GM18951 (cell line): ENCODE results near the gene CBX6.

ENCODE experiments used
- POLR2A ChIP-seq: IDR thresholded peaks from 4 replicates; pipeline ENCODE4 v1.6.1; 2011; ENCODE audit warnings: mild to moderate bottlenecking; ENCODE audit not compliant: insufficient read length, insufficient read depth; ENCODE audit errors: extremely low read depth
- in situ Hi-C: fragments of 300-500 bp; cut with MboI; formaldehyde crosslinking; loops from one replicate; pipeline ENCODE4 v1.12.0; 2022; ENCODE audit warnings: low sequenced_read_pairs, mixed read lengths, inconsistent platforms; ENCODE audit not compliant: unreplicated experiment

Gene CBX6

GRCh38 chr22:38833061-38833460 is 39.0 kb downstream of the CBX6 start:
- no peak for TF ChIP-seq POLR2A
- in situ Hi-C loops = no loop called here

- TF ChIP-seq POLR2A = no peak
- in situ Hi-C loops = no loop called here
These were observed 39.7 kb downstream of the CBX6 start for GRCh38 chr22:38832005-38832978.

GRCh38 chr22:38831166-38831945 is 40.7 kb downstream of the CBX6 start:
- no peak for TF ChIP-seq POLR2A
- in situ Hi-C loops = no loop called here

- in situ Hi-C loops = no loop called here
These were observed 41.2 kb downstream of the CBX6 start for GRCh38 chr22:38830845-38831108.

GRCh38 chr22:38830026-38830844 is 41.8 kb downstream of the CBX6 start:
- TF ChIP-seq POLR2A = no peak
- in situ Hi-C loops = no loop called here

More at GRCh38 chr22:38830845-38831108, 41.2 kb downstream of the CBX6 start:
- TF ChIP-seq POLR2A = no peak

- in situ Hi-C loops = no loop called here
These were observed 42.5 kb downstream of the CBX6 start for GRCh38 chr22:38829485-38829884.

GRCh38 chr22:38828616-38829205 is 43.3 kb downstream of the CBX6 start:
- in situ Hi-C loops = no loop called here
- no peak for TF ChIP-seq POLR2A

More at GRCh38 chr22:38829485-38829884, 42.5 kb downstream of the CBX6 start:
- TF ChIP-seq POLR2A = no peak

GRCh38 chr22:38828191-38828590 is 43.8 kb downstream of the CBX6 start:
- no peak for TF ChIP-seq POLR2A
- in situ Hi-C loops = no loop called here

GRCh38 chr22:38827510-38827909 is 44.5 kb downstream of the CBX6 start:
- in situ Hi-C loops = no loop called here
- TF ChIP-seq POLR2A = no peak

- TF ChIP-seq POLR2A = no peak
- in situ Hi-C loops = no loop called here
These were observed 45.2 kb downstream of the CBX6 start for GRCh38 chr22:38826801-38827200.

- no peak for TF ChIP-seq POLR2A
- in situ Hi-C loops = no loop called here
These were observed 45.6 kb downstream of the CBX6 start for GRCh38 chr22:38826386-38826785.

GRCh38 chr22:38824585-38824984 is 47.4 kb downstream of the CBX6 start:
- TF ChIP-seq POLR2A = no peak
- in situ Hi-C loops = no loop called here

- in situ Hi-C loops = no loop called here
- TF ChIP-seq POLR2A = no peak
These were observed 48.4 kb downstream of the CBX6 start for GRCh38 chr22:38823637-38824036.
